Measurements from ENCODE around the gene KCNG4. TPM values are rescaled to one million over a fixed set of nuclear protein-coding genes. Genes with fewer than 3 reads are reported as not detected.

Gene KCNG4
- total RNA-seq = not detected

GRCh38 chr16:84239909-84240308 is at the start of gene KCNG4:
KCNG4 (minus strand) TSS chr16:84240012; CDS start chr16:84237485, 2,527 bp downstream.
- Mint-ChIP-seq H3K27ac (no peak within 1 kb of the TSS), H3K4me3 (no peak within 1 kb of the TSS), H3K36me3 (ENCODE audit: low read depth) (no peaks in the 10 kb centered on the region), H3K4me1 (no peaks in the 10 kb centered on the region), H3K27me3 (peaks cover 27% of the 10 kb centered on the region), H3K9me3 (no peaks in the 10 kb centered on the region)
- ATAC-seq (replicated peaks) = no peak

GRCh38 chr16:84288902-84289301 is 49.1 kb upstream of the KCNG4 start:
- ATAC-seq (replicated peaks) = no peak
- Mint-ChIP-seq H3K36me3 (ENCODE audit: low read depth) (no peaks in the 10 kb centered on the region), H3K4me3 (no peak overlapping the region), H3K4me1 (no peaks in the 10 kb centered on the region), H3K27me3 (peaks cover 35% of the 10 kb centered on the region), H3K9me3 (no peaks in the 10 kb centered on the region), H3K27ac (no peak overlapping the region)

- Mint-ChIP-seq H3K4me1 (peaks cover 6% of the 10 kb centered on the region), H3K27me3 (peaks cover 32% of the 10 kb centered on the region), H3K27ac (no peak overlapping the region), H3K36me3 (ENCODE audit: low read depth) (no peaks in the 10 kb centered on the region), H3K9me3 (no peaks in the 10 kb centered on the region), H3K4me3 (no peak overlapping the region)
- no peak for ATAC-seq (replicated peaks)
Observed at GRCh38 chr16:84286578-84287240, 46.9 kb upstream of the KCNG4 start.

- no peak for ATAC-seq (replicated peaks)
- no peak overlapping the region for H3K27ac Mint-ChIP-seq
- H3K36me3 Mint-ChIP-seq (ENCODE audit: low read depth) = no peaks in the 10 kb centered on the region
Observed at GRCh38 chr16:84284154-84284722, 44.4 kb upstream of the KCNG4 start.

GRCh38 chr16:84283314-84284153 is 43.7 kb upstream of the KCNG4 start:
- ATAC-seq (replicated peaks) = no peak

More at GRCh38 chr16:84284154-84284722, 44.4 kb upstream of the KCNG4 start:
- H3K9me3 Mint-ChIP-seq = no peaks in the 10 kb centered on the region
- peaks cover 6% of the 10 kb centered on the region for H3K4me1 Mint-ChIP-seq
- peaks cover 19% of the 10 kb centered on the region for H3K27me3 Mint-ChIP-seq
- no peak overlapping the region for H3K4me3 Mint-ChIP-seq

GRCh38 chr16:84282533-84282932 is 42.7 kb upstream of the KCNG4 start:
- no peak for ATAC-seq (replicated peaks)
- Mint-ChIP-seq H3K27me3 (peaks cover 8% of the 10 kb centered on the region), H3K9me3 (no peaks in the 10 kb centered on the region), H3K4me3 (no peak overlapping the region), H3K27ac (no peak overlapping the region), H3K36me3 (ENCODE audit: low read depth) (no peaks in the 10 kb centered on the region), H3K4me1 (peaks cover 6% of the 10 kb centered on the region)

More at GRCh38 chr16:84283314-84284153, 43.7 kb upstream of the KCNG4 start:
- H3K4me3 Mint-ChIP-seq = no peak overlapping the region
- peaks cover 6% of the 10 kb centered on the region for H3K4me1 Mint-ChIP-seq
- H3K9me3 Mint-ChIP-seq = no peaks in the 10 kb centered on the region
- peak overlapping the region; percentile 58 for H3K27ac Mint-ChIP-seq
- H3K36me3 Mint-ChIP-seq (ENCODE audit: low read depth) = no peaks in the 10 kb centered on the region
- H3K27me3 Mint-ChIP-seq = peaks cover 17% of the 10 kb centered on the region

GRCh38 chr16:84281074-84281473 is 41.3 kb upstream of the KCNG4 start:
- ATAC-seq (replicated peaks) = no peak
- Mint-ChIP-seq H3K4me1 (peaks cover 6% of the 10 kb centered on the region), H3K4me3 (no peak overlapping the region), H3K9me3 (no peaks in the 10 kb centered on the region), H3K27me3 (peaks cover 7% of the 10 kb centered on the region), H3K27ac (no peak overlapping the region), H3K36me3 (ENCODE audit: low read depth) (no peaks in the 10 kb centered on the region)

- peaks cover 10% of the 10 kb centered on the region for H3K27me3 Mint-ChIP-seq
Observed at GRCh38 chr16:84279881-84280280, 40.1 kb upstream of the KCNG4 start.

GRCh38 chr16:84278968-84279367 is 39.2 kb upstream of the KCNG4 start:
- peaks cover 10% of the 10 kb centered on the region for H3K27me3 Mint-ChIP-seq
- no peak for ATAC-seq (replicated peaks)

More at GRCh38 chr16:84279881-84280280, 40.1 kb upstream of the KCNG4 start:
- peaks cover 6% of the 10 kb centered on the region for H3K4me1 Mint-ChIP-seq
- H3K27ac Mint-ChIP-seq = no peak overlapping the region
- H3K4me3 Mint-ChIP-seq = no peak overlapping the region
- no peaks in the 10 kb centered on the region for H3K36me3 Mint-ChIP-seq (ENCODE audit: low read depth)
- no peak for ATAC-seq (replicated peaks)
- H3K9me3 Mint-ChIP-seq = no peaks in the 10 kb centered on the region

GRCh38 chr16:84278333-84278732 is 38.5 kb upstream of the KCNG4 start:
- Mint-ChIP-seq H3K9me3 (no peaks in the 10 kb centered on the region), H3K4me3 (no peak overlapping the region), H3K36me3 (ENCODE audit: low read depth) (no peaks in the 10 kb centered on the region), H3K4me1 (peaks cover 3% of the 10 kb centered on the region), H3K27ac (no peak overlapping the region), H3K27me3 (peaks cover 6% of the 10 kb centered on the region)
- ATAC-seq (replicated peaks) = no peak

More at GRCh38 chr16:84278968-84279367, 39.2 kb upstream of the KCNG4 start:
- Mint-ChIP-seq H3K27ac (no peak overlapping the region), H3K4me1 (peaks cover 6% of the 10 kb centered on the region), H3K36me3 (ENCODE audit: low read depth) (no peaks in the 10 kb centered on the region), H3K4me3 (no peak overlapping the region), H3K9me3 (no peaks in the 10 kb centered on the region)

GRCh38 chr16:84277244-84277823 is 37.5 kb upstream of the KCNG4 start:
- H3K4me1 Mint-ChIP-seq = no peaks in the 10 kb centered on the region
- H3K27me3 Mint-ChIP-seq = peaks cover 3% of the 10 kb centered on the region
- ATAC-seq (replicated peaks) = peak; percentile 72
- no peaks in the 10 kb centered on the region for H3K36me3 Mint-ChIP-seq (ENCODE audit: low read depth)
- H3K4me3 Mint-ChIP-seq = no peak overlapping the region
- H3K27ac Mint-ChIP-seq = no peak overlapping the region
- H3K9me3 Mint-ChIP-seq = no peaks in the 10 kb centered on the region

GRCh38 chr16:84275585-84276151 is 35.9 kb upstream of the KCNG4 start:
- H3K4me3 Mint-ChIP-seq = no peak overlapping the region
- H3K27me3 Mint-ChIP-seq = peaks cover 3% of the 10 kb centered on the region
- H3K27ac Mint-ChIP-seq = no peak overlapping the region
- H3K9me3 Mint-ChIP-seq = no peaks in the 10 kb centered on the region
- no peaks in the 10 kb centered on the region for H3K4me1 Mint-ChIP-seq
- no peaks in the 10 kb centered on the region for H3K36me3 Mint-ChIP-seq (ENCODE audit: low read depth)
- ATAC-seq (replicated peaks) = no peak

GRCh38 chr16:84274515-84274914 is 34.7 kb upstream of the KCNG4 start:
- Mint-ChIP-seq H3K9me3 (no peaks in the 10 kb centered on the region), H3K4me1 (no peaks in the 10 kb centered on the region)

GRCh38 chr16:84272740-84273320 is 33.0 kb upstream of the KCNG4 start:
- no peak for ATAC-seq (replicated peaks)
- H3K9me3 Mint-ChIP-seq = no peaks in the 10 kb centered on the region

More at GRCh38 chr16:84274515-84274914, 34.7 kb upstream of the KCNG4 start:
- Mint-ChIP-seq H3K27ac (no peak overlapping the region), H3K36me3 (ENCODE audit: low read depth) (no peaks in the 10 kb centered on the region), H3K27me3 (peaks cover 3% of the 10 kb centered on the region), H3K4me3 (no peak overlapping the region)
- no peak for ATAC-seq (replicated peaks)

More at GRCh38 chr16:84272740-84273320, 33.0 kb upstream of the KCNG4 start:
- H3K36me3 Mint-ChIP-seq (ENCODE audit: low read depth) = no peaks in the 10 kb centered on the region
- H3K27me3 Mint-ChIP-seq = peaks cover 3% of the 10 kb centered on the region
- no peaks in the 10 kb centered on the region for H3K4me1 Mint-ChIP-seq
- no peak overlapping the region for H3K4me3 Mint-ChIP-seq
- no peak overlapping the region for H3K27ac Mint-ChIP-seq
